HG02884 (cell line): ENCODE data around the gene GGT1.
"Not testable (repeated sequence)": the region's sequence is repeated elsewhere in the genome, so short reads cannot be mapped to it uniquely, and the experiment has no call there.

ENCODE experiments used
- ATAC-seq: cut with Tn5 transposase; IDR thresholded peaks from one replicate; pipeline ENCODE4 v1.9.1; 2021; ENCODE audit warnings: mild to moderate bottlenecking, moderate library complexity; ENCODE audit not compliant: unreplicated experiment

Gene GGT1

DNA sequence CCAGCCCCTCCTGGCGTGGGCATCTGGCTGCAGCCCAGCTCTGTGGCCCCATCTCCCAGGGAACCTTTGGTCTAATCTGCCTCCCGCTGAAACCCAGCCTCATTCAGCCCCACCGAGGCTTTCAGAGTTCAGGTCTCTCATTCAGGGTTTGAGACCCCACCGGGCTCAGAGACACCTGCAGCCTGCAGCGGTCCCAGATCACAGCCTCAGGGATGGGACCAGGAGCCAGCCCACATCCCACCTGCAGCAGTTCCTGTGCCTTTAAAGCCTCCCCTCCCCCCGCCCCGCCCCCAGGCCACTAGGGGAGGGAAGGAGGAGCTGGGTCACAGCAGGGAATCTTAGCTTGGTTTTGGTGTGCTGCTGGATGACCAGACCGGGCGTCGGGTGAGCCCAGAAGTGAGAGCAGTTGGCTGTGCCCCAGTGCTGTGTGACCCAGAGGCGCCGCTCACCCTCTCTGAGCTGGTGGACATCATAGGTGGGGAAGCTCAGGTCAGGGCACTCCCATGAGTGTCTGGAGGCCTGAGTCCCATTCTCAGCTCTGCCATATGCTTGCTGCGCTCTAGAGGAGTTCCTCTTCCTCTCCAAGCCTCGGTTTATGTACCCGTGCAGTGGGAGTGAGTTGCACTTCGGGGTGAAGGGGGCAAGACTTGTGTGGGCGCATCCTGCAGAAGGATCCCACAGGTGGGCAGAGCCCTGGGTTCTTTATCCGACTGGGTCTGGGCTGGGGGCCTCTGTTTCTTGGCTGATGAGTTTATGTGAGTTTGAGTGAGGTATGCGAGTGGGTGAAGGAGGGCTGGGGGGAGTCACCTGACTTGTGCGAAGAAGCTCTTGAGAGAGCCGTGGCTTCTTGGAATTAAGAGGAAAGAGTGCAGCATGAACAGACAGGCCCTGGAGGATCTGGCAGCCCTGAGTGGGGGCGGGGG lies at the start of gene GGT1:
Gene GGT1, plus strand, starts transcription at position 347 of the 923 bp plus-strand sequence. CDS start 7,889 bp downstream, outside the sequence.
- not testable (repeated sequence) for ATAC-seq

DNA sequence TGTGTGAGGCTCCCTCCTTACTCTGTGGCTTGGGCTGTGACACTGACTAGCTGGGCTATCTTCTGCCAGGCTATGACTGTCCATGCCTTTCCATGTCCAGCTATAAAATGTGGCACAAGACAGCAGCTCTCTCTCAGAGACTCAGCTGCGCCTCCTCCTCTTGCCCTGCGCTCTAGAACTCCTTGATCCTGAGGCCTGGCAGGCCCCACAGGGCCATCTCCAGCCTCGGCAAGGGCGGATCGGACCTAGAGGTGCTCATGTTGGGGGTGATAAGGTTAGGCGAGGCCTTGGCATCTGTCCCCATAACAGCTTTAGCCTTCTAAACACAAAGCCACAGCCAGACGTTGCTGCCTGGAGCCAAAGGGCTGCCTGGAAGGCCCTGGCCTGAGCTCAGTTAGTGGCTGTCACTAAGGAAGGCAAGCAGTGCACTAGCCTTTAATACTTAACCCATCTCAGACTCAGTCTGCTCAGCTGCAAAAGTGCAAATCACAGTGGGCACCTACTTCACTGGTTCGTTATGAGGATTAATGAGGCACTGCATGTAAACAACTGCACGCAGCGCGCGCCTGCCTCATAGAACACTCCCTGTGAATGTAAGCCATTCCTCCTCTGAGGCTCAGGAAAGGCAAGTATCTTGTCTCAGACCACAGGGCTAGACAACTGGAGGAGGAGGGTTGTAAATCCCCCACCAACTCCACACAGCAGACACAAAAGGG lies 49.2 kb upstream of the GGT1 start:
- ATAC-seq, result no peak

DNA sequence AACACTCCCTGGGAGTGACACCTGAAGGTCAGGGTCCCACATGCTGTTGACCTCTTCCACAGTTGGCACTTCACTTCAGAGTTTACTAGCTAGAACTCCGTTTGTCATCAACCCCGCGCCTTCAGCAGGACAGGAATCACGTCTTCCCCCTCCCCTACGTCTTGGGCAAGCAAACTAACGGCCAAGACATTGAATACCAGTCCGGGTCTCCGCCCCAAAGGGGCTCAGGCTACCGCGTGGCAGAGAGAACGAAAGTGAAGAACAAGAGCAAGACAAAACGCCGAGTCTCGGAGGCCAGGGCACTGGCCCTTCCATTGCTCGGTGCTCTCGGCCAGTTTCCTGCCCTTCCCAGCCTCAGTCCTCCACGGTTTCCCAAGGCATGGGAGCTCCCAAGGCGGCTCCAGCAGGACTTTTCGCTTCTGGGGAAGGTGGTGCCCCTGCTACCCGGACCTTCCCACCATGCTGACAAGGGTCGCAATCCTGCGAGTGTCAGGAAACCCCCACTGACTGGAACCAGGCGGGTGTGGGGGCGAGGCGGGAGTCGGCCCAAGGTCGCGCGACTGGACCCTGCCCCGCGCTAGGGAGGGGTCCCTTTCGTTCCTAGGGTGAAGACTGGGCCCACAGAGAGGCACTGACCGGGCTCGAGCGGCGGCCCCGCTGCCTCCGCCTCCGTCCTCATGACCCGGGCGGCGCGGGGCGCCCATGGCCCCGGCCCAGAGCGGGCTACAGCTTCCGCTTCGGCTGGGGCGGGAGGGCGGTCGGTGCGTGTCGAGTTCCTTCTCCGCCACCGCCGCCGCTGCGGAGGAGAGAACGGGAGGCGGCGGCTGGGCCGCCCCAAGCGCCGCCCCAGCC lies 48.5 kb upstream of the GGT1 start, which contains the start of gene GUCD1:
Gene GUCD1, minus strand, starts transcription at position 826 of the 852 bp plus-strand sequence. Its CDS starts 147 bp downstream, at position 679.
- ATAC-seq, result no peak

DNA sequence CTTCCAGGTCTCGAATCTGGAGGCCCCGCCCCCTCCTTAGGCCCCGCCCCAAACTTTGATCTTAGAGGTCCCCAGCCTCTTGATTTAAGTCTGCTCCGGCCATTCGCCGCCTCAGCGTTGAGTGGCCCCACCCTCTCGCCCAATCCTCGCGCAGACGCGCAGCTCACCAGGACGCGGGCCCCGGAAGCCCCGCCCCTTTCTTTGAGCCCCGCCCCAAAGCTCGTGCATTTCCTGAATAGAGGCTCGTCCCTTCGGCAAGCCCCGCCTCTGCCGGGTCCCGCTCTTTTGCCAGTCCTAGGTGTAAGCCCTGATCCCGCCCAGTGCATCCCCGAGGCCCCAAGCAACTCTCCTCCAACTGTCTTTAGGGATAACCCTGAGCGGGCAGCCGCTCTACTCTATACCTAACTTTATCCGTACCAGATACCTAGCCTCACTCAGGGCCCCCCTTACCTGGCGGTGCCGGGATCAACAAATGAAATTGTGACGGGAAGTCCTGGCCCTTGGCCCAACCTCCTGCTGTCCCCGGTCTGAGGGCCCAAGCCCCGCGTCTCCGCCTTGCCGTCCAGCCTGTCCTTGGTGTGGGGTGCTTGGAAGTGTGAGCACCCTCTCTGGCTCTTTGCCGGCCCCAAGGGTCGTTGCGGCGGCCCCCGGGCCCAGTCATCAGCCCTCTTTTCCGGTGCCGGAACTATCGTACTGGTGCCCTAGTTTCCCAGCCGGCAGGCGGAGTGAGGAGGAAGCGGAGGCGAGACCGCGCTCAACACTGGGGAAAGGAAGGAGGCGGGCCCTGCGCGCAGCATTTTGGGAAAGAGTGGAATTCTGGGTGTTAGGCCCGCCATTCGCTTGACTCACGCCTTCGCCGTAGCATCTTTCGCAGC lies 47.6 kb upstream of the GGT1 start, which contains the start of gene SNRPD3:
Gene SNRPD3, plus strand, starts transcription at position 835 of the 875 bp plus-strand sequence. CDS start 1,676 bp downstream, outside the sequence.
- ATAC-seq, result peak; percentile 63

DNA sequence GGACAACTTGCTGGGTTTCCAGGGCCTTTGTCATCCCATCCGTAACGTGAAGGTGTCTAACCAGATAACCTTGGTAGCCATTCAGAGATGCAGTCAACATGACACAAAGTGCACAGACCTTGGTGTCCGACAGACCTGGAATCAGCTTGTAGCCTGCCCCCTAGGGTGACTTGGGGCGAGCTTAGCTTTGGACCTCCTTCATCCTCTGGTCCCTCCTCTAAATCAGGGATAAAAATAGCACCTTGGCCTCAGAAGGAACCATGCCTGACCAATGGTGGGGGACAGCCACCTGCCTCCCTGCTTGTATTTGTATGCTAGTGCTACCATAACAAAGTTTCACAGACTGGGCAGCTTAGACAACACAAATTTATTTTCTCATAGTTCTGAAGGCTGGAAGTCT lies 43.5 kb upstream of the GGT1 start:
- no peak for ATAC-seq

DNA sequence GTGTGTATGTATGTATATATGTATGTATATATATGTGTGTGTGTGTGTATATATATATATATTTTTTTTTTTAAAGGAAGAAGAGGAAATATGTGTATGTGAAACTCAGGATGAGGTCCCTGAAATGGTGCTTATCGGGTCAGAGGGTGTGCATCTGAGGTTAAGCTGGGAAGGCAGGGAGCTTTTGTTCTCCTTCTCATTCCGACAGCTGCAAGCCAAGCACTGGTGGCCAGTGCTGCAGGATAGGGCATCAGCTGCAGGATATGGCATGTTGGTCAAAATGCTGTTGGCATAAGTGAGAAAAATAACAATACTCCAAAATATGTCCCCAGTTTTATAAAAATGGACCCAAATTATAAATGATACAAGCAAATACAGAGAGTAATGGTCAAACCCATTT lies 39.7 kb upstream of the GGT1 start:
- no peak for ATAC-seq

DNA sequence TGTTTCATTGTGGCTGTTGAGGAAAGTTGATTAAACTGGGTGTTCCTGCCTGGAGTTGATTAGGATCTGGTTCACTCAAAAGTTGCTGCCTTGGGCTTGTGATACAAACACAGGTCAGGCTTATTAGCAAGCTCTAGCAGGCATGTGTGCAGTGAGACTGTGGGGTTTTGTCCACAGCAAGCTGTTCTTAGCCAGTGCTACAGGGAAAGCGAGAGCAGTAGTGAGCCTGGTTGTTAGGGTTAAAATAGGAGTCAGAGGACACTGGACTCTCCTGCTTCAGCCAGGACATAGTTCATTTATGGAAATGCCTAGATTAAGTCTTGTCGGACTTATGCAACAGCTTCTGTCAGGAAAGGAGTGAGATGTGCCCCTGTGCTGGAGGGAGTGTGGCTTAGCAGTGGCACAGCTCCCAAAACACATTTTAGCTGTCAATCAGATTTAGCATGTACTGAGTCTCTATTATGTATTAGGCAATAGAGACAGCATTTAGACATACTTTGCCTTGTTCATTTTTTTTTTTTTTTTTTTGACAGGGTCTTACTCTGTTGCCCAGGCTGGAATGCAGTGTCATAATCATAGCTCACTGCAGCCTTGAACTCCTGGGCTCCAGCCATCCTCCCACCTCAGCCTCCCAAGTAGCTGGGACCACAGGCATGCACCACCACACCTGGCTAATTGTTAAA lies 38.5 kb upstream of the GGT1 start:
- ATAC-seq, result no peak

DNA sequence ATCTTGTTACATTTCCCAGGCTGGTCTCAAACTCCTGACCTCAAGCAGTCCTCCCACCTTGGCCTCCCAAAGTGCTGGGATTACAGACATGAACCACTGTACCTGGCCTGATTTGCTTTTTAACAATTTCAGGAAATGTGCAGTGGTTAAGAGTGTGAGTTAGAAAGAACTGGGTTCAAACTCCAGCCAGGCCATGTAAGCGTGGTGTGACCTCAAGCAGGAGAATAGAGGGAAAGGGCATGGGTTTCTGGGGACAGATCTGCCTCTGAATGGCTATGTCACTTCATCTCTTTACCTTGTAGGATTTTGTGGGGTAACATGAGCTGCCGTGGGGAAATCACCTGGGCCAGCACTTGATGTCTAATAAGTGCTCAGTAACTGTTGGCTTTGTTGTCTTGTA lies 37.9 kb upstream of the GGT1 start:
- ATAC-seq, result no peak

DNA sequence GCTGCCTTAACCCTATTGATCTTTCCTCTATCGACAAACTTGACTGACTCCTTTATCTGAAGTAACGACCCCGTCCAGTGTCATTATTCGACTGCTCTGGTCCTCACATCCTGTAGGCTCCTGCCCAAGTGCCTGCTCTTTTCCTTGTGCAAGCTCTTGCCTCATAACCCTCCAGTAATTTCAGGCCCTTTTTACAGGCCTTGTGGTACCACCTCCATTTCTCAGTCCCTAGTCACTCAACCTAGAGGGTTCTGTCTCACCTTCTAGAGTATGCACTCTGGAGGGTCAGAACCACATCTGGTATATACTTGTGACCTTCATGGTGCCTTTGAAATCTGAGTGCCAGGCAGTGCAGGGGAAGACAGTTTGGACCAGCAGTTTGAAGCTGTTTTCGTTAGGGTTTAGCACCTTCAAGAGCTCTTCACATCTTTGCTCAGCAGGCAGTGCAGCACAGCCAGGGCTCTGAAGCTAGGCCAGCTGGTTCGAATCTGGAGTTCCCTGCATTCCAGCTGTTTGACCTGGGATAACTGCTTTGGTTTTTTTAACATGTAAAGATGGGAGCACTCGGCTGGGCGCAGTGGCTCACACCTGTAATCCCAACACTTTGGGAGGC lies 36.0 kb upstream of the GGT1 start:
- no peak for ATAC-seq

DNA sequence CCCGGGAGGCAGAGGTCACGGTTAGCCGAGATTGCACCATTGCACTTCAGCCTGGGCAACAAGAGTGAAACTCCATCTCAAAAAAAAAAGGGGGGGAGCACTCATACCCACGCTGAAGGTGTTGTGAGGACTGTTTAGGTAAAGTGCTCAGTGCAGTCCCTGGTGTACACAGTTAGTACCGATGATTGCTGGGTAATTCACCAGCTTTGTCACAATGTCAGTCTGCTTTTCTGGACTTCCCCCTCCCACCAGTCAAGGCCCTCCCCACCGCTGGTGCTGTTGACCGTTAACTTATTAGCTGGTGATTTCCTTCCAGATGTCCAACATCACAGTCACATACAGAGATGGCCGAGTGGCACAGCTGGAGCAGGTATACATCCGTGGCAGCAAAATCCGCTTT lies 35.3 kb upstream of the GGT1 start:
- ATAC-seq, result no peak

DNA sequence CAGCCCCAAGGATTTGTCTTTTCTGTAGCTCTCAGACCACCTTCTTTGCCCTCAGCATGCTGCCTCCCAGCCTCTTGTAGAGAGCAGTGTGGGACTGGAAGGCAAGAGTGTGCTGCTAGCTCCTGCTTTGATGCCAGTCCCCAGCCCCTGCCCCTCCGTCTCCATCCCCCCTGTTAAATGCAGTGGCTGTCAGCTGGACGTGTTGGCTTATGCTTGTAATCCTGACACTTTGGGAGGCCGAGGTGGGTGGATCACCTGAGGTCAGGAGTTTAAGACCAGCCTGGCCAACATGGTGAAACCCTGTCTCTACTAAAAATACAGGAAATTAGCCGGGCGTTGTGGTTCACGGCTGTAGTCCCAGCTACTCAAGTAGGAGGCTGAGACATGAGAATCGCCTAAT lies 31.7 kb upstream of the GGT1 start:
- ATAC-seq, result no peak

DNA sequence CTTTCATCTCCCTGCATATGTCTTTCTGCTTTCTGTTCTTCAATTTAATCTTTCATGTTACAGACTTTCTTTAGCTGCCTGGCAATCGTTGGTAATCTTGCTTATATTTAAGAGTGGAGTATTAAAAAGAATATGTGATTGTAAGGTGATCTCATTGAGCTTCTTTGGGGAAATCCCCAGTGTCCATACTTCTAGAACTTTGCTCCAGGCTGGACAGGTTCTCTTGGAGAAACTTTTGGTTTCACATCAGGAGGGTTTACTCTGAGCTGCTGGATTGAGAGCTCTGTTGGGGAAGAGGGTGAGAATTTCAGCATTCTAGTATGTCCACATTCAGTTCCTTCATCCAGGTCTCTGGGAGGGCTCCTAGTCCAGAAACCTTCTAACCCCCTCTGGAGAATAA lies 26.2 kb upstream of the GGT1 start:
- ATAC-seq, result no peak

DNA sequence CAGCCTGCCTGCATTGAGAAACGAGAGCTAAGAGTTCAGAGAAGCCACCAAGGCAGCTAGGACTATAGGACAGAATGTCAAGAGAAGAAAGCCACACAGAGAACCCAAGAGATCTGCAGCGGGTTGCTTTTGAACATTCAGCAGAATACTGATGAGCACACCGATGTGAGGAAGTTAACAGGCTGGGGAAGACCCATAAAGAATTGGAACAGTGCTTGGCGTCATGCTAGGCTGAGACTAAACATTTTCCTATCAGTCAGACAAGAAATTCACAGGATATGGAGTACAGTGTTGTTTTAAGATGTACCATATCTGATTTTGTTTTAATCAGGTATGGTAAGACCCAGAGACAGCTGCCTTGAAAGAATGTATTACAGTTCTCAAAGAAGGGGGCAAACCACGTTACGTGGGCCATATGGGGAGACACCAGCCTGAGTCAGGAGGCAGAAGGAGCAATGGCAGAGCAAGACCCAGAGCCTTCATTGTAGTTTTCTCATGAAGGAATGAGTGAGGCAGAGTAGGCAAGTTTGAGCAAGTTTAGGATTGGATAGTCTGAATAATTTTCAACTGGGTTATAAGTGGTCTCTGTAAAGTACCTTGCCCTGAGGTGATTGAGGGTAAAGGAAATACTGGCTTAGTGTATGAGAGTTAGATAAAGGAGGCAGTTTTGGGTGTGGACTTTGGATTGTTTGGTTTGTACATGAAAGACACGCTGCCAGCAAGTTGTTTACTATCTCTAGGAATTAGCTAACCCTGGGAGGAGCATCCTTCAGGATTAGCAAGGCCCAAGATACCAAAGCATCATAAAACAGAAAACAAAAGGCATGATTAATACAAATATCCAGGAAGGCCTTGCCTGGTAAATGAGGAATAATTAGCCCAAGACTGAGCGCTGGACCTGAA lies 24.4 kb upstream of the GGT1 start:
- no peak for ATAC-seq

DNA sequence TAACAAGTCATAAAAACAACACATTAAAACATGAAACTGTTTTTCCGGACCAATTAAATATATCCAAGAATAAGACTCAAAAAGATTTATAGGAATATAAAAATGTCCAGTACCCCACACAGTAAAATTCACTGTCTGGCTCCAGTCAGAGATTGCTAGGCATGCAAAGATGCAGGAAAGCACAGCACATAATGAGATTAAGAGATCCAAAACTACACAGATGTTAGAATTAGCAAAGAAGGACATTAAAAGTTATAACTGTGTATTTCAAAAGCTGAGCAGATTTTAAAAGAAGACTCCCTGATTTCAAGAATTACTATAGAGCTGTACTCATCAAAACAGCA lies 23.8 kb upstream of the GGT1 start:
- no peak for ATAC-seq

DNA sequence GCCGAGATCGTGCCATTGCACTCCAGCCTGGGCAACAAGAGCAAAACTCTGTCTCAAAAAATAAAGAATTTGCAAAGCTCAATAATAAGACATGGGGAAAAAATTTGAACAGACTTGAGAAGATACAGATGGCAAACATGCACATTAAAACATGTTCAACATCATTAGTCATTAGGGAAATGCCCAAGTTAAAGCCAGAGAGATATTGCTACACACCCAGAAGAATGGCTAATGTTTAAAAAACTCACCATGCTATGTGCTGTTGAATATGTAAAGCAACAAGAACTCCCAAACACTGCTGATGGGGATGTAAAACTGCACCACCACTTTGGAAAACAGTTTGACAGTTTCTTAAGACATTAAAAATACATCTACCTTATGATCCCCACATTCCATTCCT lies 22.7 kb upstream of the GGT1 start:
- ATAC-seq, result no peak

DNA sequence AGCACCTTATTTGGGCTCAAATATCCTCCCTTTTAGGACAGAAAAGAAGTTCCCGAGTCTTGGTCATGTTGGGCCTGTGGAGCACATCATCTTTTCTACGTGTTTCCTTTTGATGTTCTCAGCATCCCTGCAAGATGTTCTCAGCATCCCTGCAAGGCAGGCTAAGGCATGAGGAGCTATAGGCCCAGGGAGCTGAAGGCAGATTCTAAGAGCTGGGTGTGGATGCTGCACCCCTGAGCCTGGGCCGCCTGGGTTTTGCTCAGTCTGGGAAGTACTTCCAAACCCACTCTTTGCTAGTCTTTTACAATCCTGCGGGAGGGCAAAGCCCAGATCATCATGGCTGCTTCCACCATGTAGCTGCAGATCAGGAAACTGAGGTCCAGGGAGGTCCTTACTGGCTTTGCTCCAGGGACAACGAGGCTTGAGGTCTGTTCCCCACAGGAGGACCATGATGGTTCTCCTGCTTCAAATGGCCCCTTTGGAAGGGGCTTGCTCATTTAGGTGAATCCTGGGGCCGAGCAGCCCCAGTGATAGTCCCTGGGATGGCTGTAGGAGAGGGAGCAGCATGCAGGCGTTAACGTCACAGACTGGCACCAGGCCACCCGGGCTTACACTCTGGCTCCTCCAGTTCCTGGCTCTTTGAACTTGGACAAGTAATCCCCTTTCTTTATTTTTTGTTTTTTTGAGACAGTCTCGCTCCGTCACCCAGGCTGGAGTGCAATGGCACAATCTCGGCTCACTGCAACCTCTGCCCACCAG lies 20.8 kb upstream of the GGT1 start:
- no peak for ATAC-seq
